ENCODE results near the gene ZMYND11.

The ZMYND11 gene

DNA sequence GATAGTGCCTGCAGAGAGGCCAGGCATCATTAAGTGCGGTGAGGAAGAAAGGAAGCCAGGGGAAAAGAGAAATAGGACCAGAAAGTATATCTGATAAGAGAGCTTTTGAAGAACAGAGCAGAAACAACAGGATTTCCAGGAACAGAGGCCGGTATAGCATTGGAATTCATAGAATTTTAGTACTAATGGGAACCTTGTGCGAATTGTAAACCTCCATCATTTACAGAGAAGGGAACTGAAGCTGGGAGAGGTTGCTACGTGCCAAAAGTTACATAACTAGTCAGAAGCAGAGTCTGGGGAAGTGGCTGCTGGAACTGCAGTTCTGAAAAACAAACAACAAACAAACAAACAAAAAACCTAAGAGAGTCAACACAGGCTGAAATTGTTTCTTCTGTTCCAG lies 5.4 kb upstream of the ZMYND11 start:
- Histone ChIP-seq H3K4me3 (ENCODE audit: low read depth in 1 of 5, low read length in 5 of 5) (no peak overlapping the region), H3K4me1 (ENCODE audit: control insufficient read depth in 5 of 5, insufficient read depth in 5 of 5, low read length in 5 of 5) (peaks cover 0 to 17% (median 8%) of the 10 kb centered on the region in 5 donors), H3K27ac (ENCODE audit: low read depth, low read length) (no peak overlapping the region), H3K9me3 (ENCODE audit: control insufficient read depth in 5 of 5, low read length in 5 of 5) (no peaks in the 10 kb centered on the region), H3K36me3 (ENCODE audit: control insufficient read depth in 5 of 5, insufficient read depth in 5 of 5, low read length in 5 of 5) (no peaks in the 10 kb centered on the region), H3K9ac (ENCODE audit: low read length in 5 of 5) (no peak overlapping the region), H3K27me3 (ENCODE audit: control insufficient read depth in 5 of 5, insufficient read depth in 4 of 5, low read length in 5 of 5) (no peaks in the 10 kb centered on the region)

DNA sequence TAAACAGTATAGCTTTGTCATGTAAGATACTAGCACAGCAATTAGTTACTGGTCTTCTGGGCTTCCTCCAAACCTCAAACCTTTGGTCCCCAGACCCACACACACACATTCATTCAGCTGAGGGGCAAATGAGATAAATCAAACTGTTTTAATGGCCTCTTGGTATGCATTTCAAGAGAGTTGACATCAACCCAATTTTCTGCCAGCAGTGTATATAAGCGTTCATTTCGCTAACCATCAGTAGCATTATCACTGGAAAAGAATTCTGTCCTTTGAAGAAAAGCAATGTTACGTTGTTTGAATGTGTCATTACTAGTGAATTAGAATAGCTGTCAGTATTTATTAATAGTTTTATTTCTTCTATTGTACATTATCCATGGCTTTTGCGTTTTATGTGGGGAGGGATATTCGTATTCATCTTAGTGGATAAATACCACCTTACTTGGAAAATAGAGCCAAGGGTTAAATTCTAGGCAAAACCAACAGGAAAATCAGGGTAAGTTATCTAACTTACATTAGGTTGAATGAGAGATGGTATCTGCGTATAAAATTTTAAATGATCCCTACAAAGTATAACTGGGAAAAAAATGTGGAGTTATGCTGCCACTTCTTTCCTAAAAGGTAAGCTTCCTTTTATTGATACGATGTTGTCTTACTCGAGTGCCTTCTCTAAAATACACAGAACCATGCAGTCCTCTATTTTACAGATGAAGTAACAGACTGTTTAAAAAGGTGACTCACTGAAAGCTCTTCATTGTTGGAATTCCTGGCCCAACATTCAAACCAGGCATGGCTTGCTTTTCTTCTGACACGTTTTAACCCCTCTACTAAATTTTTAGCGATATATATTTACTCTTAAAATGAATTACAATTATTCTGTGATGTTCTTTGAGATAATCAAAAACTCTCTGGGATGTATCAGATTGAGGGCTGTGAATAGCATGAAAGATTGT lies 2.0 kb upstream of the ZMYND11 start:
- H3K4me3 ChIP-seq (ENCODE audit: low read depth in 1 of 5, low read length in 5 of 5) = no peak overlapping the region

DNA sequence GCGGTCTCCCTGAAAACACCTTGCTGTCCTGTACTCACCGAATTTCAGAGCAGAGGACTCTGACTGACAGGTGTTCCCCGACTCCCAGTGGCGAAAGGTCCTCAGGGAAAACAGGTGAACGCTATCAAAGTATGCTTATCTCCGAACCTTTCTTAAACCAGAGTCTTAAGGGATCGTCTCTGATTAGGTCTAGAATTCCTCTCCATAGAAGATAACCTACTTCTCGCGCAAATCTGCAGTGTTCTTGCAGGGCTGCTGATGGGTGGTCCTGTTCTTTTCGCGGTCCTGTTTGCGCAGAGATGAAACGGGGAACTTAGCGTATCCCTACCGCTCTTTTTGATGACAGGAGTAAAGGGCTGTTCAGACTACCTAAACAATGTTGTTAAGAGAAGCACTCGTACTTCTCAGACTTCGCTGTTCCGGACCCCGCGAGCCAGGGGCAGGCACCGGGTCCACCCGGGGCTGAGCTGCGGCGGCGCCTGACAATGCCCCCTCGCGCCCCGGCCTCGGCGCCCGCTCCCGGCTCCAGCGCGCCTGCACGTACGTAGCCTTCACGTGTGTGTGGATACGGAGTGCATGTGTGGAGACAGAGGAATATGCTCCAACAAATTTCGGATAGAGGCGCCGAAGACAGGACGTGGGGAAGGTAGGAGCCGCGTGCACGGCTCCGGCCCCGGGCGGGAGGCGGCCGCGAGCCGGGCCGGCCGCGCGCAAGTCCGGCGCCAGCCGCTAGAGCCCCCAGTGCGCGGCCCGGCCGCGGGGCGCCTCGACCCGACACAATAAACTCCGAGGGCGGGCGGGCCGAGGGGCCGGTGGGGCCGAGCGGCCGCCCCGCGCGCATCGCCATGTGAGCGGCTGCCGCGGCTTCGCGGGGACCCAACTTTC lies 766 bp upstream of the ZMYND11 start:
- no peaks in the 10 kb centered on the region for H3K27me3 ChIP-seq (ENCODE audit: control insufficient read depth in 5 of 5, insufficient read depth in 4 of 5, low read length in 5 of 5)
- no peaks in the 10 kb centered on the region for H3K9me3 ChIP-seq (ENCODE audit: control insufficient read depth in 5 of 5, low read length in 5 of 5)
- no peaks in the 10 kb centered on the region for H3K36me3 ChIP-seq (ENCODE audit: control insufficient read depth in 5 of 5, insufficient read depth in 5 of 5, low read length in 5 of 5)
- H3K9ac ChIP-seq (ENCODE audit: low read length in 5 of 5) = peak overlapping the region; percentile 43 to 92 (median 81)
- peaks cover 4 to 27% (median 23%) of the 10 kb centered on the region in 5 donors for H3K4me1 ChIP-seq (ENCODE audit: control insufficient read depth in 5 of 5, insufficient read depth in 5 of 5, low read length in 5 of 5)
- H3K4me3 ChIP-seq (ENCODE audit: low read depth in 1 of 5, low read length in 5 of 5) = peak overlapping the region; percentile 71 to 91 (median 81)
- peak overlapping the region; percentile 72 for H3K27ac ChIP-seq (ENCODE audit: low read depth, low read length)

More for the DNA sequence above, 2.0 kb upstream of the ZMYND11 start:
- Histone ChIP-seq H3K27ac (ENCODE audit: low read depth, low read length) (no peak overlapping the region), H3K36me3 (ENCODE audit: control insufficient read depth in 5 of 5, insufficient read depth in 5 of 5, low read length in 5 of 5) (no peaks in the 10 kb centered on the region), H3K27me3 (ENCODE audit: control insufficient read depth in 5 of 5, insufficient read depth in 4 of 5, low read length in 5 of 5) (no peaks in the 10 kb centered on the region), H3K9me3 (ENCODE audit: control insufficient read depth in 5 of 5, low read length in 5 of 5) (no peaks in the 10 kb centered on the region), H3K9ac (ENCODE audit: low read length in 5 of 5) (peak overlapping the region in 1 of 5 donors; percentile 79), H3K4me1 (ENCODE audit: control insufficient read depth in 5 of 5, insufficient read depth in 5 of 5, low read length in 5 of 5) (peaks cover 4 to 30% (median 23%) of the 10 kb centered on the region in 5 donors)

DNA sequence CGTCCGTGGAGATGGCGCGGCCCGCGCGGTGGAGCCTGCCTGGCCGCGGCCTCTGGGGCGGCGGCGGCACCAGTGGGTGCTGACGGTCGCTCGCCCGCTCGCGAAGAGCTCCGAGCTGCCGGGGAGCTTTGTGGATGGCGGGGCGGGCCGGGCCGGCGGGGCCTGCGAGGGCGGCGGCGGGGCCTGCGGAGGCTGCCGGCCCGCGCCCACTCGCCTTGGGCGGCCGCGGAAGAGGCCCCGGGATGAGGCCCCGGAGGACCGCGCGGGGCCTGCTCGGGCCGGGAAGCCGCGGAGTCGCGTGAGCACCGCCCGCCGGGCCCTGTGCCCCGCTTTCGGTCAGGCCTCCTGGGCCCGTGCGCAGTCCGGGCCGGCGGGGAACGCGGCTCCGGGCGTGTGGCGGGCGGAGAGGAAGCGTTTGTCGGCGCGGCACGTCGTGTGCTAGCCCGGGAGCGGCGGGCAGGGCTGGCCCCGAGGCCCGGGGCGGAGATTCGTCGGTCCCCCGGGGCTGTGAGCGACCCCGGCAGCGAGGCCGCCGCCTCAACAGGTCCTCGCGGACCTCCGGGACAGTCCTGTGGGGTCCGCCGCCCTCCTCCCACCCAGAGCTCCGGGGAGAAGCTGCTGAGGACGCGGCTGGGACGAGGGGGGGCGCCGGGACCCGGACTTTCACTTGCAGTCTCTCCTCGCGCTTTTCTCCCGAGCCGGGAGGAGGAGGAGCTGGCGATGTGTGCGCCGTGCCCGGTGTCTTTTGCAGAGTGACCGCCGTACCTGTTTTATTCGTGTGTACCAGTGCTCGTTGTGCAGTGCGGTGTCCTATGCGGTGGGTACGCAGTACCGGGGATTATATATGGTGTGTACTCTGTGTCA lies 578 bp downstream of the ZMYND11 start:
- H3K9me3 ChIP-seq (ENCODE audit: control insufficient read depth in 5 of 5, low read length in 5 of 5) = no peaks in the 10 kb centered on the region
- no peaks in the 10 kb centered on the region for H3K36me3 ChIP-seq (ENCODE audit: control insufficient read depth in 5 of 5, insufficient read depth in 5 of 5, low read length in 5 of 5)
- peak overlapping the region; percentile 50 to 95 (median 95) for H3K9ac ChIP-seq (ENCODE audit: low read length in 5 of 5)
- peak overlapping the region; percentile 64 to 99 (median 91) for H3K4me3 ChIP-seq (ENCODE audit: low read depth in 1 of 5, low read length in 5 of 5)
- peak overlapping the region; percentile 90 for H3K27ac ChIP-seq (ENCODE audit: low read depth, low read length)
- no peaks in the 10 kb centered on the region for H3K27me3 ChIP-seq (ENCODE audit: control insufficient read depth in 5 of 5, insufficient read depth in 4 of 5, low read length in 5 of 5)
- H3K4me1 ChIP-seq (ENCODE audit: control insufficient read depth in 5 of 5, insufficient read depth in 5 of 5, low read length in 5 of 5) = peaks cover 4 to 27% (median 21%) of the 10 kb centered on the region in 5 donors

DNA sequence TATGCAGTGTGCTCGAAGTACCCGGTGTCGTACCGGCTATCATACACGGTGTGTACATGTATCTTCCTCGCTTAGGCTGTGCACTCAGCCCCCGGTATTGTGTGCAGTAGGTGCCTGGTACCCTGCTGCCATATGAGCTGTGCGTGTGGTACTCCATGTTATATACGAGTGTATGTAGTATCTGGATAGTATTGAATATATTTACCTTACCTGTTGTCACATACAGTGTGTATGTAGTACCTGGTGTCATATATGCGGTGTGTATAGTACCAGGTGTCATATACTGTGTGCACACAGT lies 1.2 kb downstream of the ZMYND11 start:
- Histone ChIP-seq H3K27ac (ENCODE audit: low read depth, low read length) (peak overlapping the region; percentile 90), H3K9me3 (ENCODE audit: control insufficient read depth in 5 of 5, low read length in 5 of 5) (no peaks in the 10 kb centered on the region), H3K9ac (ENCODE audit: low read length in 5 of 5) (peak overlapping the region; percentile 50 to 95 (median 95)), H3K4me3 (ENCODE audit: low read depth in 1 of 5, low read length in 5 of 5) (peak overlapping the region; percentile 64 to 99 (median 91)), H3K27me3 (ENCODE audit: control insufficient read depth in 5 of 5, insufficient read depth in 4 of 5, low read length in 5 of 5) (no peaks in the 10 kb centered on the region), H3K4me1 (ENCODE audit: control insufficient read depth in 5 of 5, insufficient read depth in 5 of 5, low read length in 5 of 5) (peaks cover 4 to 27% (median 21%) of the 10 kb centered on the region in 5 donors), H3K36me3 (ENCODE audit: control insufficient read depth in 5 of 5, insufficient read depth in 5 of 5, low read length in 5 of 5) (no peaks in the 10 kb centered on the region)

DNA sequence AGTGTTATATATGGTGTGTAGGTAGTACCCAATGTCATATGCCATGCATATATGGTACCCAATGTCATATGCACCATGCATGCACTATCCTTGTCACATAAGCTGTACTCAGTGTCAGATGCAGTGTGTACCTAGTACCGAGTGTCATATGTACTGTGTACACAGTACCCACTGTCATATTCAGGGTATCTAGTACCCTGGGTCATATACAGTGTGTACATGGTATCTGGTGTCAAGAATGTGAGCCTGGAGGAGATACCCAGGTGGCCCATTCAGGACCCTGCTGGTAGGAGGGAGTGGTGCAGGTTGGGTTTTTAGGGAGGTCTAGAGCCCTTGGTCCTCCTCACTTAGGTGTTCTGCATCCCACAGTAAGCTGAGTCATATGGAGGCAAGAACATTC lies 1.8 kb downstream of the ZMYND11 start:
- Histone ChIP-seq H3K4me3 (ENCODE audit: low read depth in 1 of 5, low read length in 5 of 5) (peak overlapping the region; percentile 64 to 99 (median 91)), H3K9me3 (ENCODE audit: control insufficient read depth in 5 of 5, low read length in 5 of 5) (no peaks in the 10 kb centered on the region), H3K27ac (ENCODE audit: low read depth, low read length) (no peak overlapping the region), H3K27me3 (ENCODE audit: control insufficient read depth in 5 of 5, insufficient read depth in 4 of 5, low read length in 5 of 5) (no peaks in the 10 kb centered on the region), H3K4me1 (ENCODE audit: control insufficient read depth in 5 of 5, insufficient read depth in 5 of 5, low read length in 5 of 5) (peaks cover 4 to 27% (median 21%) of the 10 kb centered on the region in 5 donors), H3K36me3 (ENCODE audit: control insufficient read depth in 5 of 5, insufficient read depth in 5 of 5, low read length in 5 of 5) (no peaks in the 10 kb centered on the region), H3K9ac (ENCODE audit: low read length in 5 of 5) (peak overlapping the region in 1 of 5 donors; percentile 92)

DNA sequence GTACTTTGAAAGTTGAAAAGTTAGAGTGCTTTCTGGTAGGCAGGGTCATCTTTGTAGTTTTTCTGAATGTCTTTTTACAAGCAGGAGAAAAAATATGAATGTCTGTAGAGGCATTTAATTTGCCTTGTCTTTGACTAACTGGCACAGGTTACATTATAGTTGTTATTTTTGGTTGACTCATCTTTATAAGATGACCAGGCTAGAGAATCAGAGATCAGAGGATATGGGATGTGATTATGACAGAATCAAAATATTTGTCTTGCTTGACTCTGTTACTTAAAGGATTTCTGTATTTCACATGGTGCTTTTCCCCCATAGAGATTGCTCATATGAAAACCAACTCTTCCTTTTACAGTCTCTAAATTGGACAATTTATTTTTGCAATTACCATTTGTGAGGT lies 2.4 kb downstream of the ZMYND11 start:
- no peak overlapping the region for H3K9ac ChIP-seq (ENCODE audit: low read length in 5 of 5)
- peaks cover 4 to 27% (median 21%) of the 10 kb centered on the region in 5 donors for H3K4me1 ChIP-seq (ENCODE audit: control insufficient read depth in 5 of 5, insufficient read depth in 5 of 5, low read length in 5 of 5)
- no peaks in the 10 kb centered on the region for H3K9me3 ChIP-seq (ENCODE audit: control insufficient read depth in 5 of 5, low read length in 5 of 5)
- H3K4me3 ChIP-seq (ENCODE audit: low read depth in 1 of 5, low read length in 5 of 5) = no peak overlapping the region
- no peak overlapping the region for H3K27ac ChIP-seq (ENCODE audit: low read depth, low read length)
- H3K27me3 ChIP-seq (ENCODE audit: control insufficient read depth in 5 of 5, insufficient read depth in 4 of 5, low read length in 5 of 5) = no peaks in the 10 kb centered on the region
- no peaks in the 10 kb centered on the region for H3K36me3 ChIP-seq (ENCODE audit: control insufficient read depth in 5 of 5, insufficient read depth in 5 of 5, low read length in 5 of 5)

DNA sequence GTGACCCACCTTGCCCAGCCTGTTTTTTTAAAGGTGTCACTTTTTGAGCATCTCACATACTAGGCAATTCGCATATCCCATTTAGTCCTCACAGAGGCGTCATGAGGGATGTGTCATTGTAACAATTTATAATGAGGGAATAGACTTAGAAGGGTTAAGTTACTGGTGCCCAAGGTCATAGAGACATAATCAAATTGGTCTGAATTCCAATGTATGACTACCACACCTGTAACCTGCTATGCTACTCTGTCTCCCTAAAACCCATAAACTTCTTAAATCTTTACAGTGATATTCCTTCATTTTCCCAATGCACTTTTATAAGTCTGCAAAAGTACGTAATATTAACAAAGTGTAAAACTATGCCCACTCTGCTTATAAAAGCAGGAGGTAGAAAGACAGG lies 7.1 kb downstream of the ZMYND11 start:
- no peaks in the 10 kb centered on the region for H3K9me3 ChIP-seq (ENCODE audit: control insufficient read depth in 5 of 5, low read length in 5 of 5)

DNA sequence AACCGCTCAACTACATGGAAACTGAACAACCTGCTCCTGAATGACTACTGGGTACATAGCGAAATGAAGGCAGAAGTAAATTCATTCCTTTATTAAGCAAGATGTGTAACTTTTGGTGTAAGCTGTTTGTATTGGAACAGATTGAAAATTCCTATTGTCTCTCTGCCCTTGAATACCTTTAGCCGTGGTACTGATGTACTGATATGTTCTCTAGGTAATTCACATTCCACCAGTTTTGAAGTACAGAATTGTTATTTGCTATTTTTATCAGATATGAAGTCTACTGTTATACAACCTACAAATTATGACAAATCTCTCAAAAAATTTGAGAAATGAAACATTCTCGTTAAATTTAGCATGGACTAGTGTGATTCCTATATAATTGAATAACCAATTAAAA lies 17.7 kb downstream of the ZMYND11 start:
- Histone ChIP-seq H3K4me3 (ENCODE audit: low read depth in 1 of 5, low read length in 5 of 5) (no peak overlapping the region), H3K9ac (ENCODE audit: low read length in 5 of 5) (no peak overlapping the region), H3K4me1 (ENCODE audit: control insufficient read depth in 5 of 5, insufficient read depth in 5 of 5, low read length in 5 of 5) (no peaks in the 10 kb centered on the region), H3K36me3 (ENCODE audit: control insufficient read depth in 5 of 5, insufficient read depth in 5 of 5, low read length in 5 of 5) (no peaks in the 10 kb centered on the region), H3K27me3 (ENCODE audit: control insufficient read depth in 5 of 5, insufficient read depth in 4 of 5, low read length in 5 of 5) (no peaks in the 10 kb centered on the region), H3K27ac (ENCODE audit: low read depth, low read length) (no peak overlapping the region), H3K9me3 (ENCODE audit: control insufficient read depth in 5 of 5, low read length in 5 of 5) (no peaks in the 10 kb centered on the region)

More for the DNA sequence above, 7.1 kb downstream of the ZMYND11 start:
- no peak overlapping the region for H3K4me3 ChIP-seq (ENCODE audit: low read depth in 1 of 5, low read length in 5 of 5)
- no peaks in the 10 kb centered on the region for H3K36me3 ChIP-seq (ENCODE audit: control insufficient read depth in 5 of 5, insufficient read depth in 5 of 5, low read length in 5 of 5)
- no peak overlapping the region for H3K27ac ChIP-seq (ENCODE audit: low read depth, low read length)
- peaks cover 0 to 4% (median 1%) of the 10 kb centered on the region in 5 donors for H3K4me1 ChIP-seq (ENCODE audit: control insufficient read depth in 5 of 5, insufficient read depth in 5 of 5, low read length in 5 of 5)
- no peaks in the 10 kb centered on the region for H3K27me3 ChIP-seq (ENCODE audit: control insufficient read depth in 5 of 5, insufficient read depth in 4 of 5, low read length in 5 of 5)
- no peak overlapping the region for H3K9ac ChIP-seq (ENCODE audit: low read length in 5 of 5)

Measured in subcutaneous abdominal adipose tissue (tissue), 5 donors.